Stimulated activated CD4-positive, alpha-beta T cell treated with anti-CD3 and anti-CD28 coated beads, Interleukin-15, amount 100 ng/mL, for 48 hours (primary cell): ENCODE measurements around the gene NEK10.
"Not testable (repeated sequence)": the region's sequence is repeated elsewhere in the genome, so short reads cannot be mapped to it uniquely, and the experiment has no call there.

ENCODE experiments used
- DNase-seq, 2 donors: peaks; one replicate each; pipeline ENCODE4 v3.0.0-alpha.2; 2020; ENCODE audit warnings: low read depth in 2 of 2

NEK10 gene, protein sequence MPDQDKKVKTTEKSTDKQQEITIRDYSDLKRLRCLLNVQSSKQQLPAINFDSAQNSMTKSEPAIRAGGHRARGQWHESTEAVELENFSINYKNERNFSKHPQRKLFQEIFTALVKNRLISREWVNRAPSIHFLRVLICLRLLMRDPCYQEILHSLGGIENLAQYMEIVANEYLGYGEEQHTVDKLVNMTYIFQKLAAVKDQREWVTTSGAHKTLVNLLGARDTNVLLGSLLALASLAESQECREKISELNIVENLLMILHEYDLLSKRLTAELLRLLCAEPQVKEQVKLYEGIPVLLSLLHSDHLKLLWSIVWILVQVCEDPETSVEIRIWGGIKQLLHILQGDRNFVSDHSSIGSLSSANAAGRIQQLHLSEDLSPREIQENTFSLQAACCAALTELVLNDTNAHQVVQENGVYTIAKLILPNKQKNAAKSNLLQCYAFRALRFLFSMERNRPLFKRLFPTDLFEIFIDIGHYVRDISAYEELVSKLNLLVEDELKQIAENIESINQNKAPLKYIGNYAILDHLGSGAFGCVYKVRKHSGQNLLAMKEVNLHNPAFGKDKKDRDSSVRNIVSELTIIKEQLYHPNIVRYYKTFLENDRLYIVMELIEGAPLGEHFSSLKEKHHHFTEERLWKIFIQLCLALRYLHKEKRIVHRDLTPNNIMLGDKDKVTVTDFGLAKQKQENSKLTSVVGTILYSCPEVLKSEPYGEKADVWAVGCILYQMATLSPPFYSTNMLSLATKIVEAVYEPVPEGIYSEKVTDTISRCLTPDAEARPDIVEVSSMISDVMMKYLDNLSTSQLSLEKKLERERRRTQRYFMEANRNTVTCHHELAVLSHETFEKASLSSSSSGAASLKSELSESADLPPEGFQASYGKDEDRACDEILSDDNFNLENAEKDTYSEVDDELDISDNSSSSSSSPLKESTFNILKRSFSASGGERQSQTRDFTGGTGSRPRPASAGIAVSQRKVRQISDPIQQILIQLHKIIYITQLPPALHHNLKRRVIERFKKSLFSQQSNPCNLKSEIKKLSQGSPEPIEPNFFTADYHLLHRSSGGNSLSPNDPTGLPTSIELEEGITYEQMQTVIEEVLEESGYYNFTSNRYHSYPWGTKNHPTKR

DNA sequence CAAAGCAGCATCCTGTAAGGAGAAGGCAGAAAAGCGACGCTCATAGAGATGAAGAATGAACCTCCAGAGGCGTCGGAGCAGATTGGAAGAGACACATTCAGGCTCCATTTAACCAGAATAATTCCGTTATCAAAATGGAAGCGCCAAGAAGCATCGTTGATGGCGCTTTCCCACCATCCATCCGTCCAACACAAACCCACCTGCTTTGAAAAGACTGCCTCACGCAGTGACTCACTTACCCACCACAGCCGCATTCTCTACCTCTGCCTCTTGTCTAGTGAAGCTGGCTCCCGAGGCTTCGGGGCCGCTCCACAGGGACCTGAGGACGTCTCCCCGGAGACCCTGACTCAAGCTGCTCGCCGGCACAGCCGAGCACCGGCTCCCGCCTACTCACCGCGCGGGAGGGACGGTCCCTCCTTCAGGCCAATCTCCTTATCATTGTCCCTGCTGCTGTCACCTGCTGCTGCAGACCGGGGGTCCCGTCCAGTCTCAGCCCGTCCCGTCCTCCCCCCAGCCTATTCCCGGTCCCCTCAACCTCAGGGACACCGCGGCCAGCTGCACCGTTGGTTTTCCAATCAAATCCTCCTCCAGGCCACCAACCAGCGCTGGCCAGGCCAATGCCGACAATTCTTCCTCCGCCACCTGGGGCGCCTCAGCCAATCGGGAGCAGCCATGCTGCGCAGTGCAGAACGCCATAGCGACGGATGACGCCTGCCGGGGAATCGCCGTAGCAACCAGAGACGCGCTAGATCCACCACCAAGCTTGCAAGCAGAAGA is at the start of gene NEK10:
Gene NEK10, minus strand, starts transcription at position 553 of the 777 bp plus-strand sequence. CDS start 16,501 bp downstream, outside the sequence.
- peak; percentile 83 to 87 for DNase-seq

GRCh38 chr3:27415202-27415601 is 46.0 kb upstream of the NEK10 start:
- no peak for DNase-seq

GRCh38 chr3:27392950-27393679 is 23.9 kb upstream of the NEK10 start:
- DNase-seq: no peak

GRCh38 chr3:27392414-27392813 is 23.2 kb upstream of the NEK10 start:
- DNase-seq: not testable (repeated sequence)

DNA sequence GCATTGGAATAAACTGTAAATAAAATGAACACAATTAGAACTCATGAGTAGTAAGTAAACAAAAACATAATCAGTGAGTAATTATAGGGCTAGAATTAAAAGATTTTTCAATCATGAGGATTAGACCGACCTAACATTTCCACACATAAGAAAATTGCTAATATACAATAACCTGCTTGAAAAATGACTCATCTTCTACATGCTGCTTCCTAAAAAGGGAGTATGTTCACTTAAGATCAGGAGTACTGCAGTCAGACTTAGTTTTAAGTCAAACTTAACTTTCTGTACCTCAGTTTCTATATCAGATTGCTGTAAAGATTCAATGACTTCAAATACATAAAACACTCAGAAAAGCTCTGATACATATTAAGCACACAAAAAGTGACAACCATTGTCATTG is 22.6 kb upstream of the NEK10 start:
- no peak for DNase-seq

GRCh38 chr3:27387625-27388024 is 18.4 kb upstream of the NEK10 start:
- no peak for DNase-seq

DNA sequence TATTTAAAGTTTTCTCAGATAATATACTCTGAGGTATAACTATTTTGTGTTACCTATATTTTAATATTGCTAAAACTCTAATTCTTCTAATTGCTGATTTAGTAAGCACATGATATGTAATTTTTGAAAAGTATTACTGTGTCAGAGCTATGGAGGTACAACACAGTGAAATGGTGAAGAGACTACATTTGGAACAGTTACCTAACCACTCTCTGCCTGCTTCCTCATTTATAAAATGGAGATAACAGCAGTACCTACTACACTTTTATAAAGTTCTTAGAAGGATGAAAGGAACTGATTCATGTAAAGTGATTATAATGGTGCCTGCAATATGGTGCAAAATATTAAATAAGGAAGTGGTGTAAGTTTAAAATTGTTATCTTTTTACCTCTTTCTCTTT is 16.3 kb upstream of the NEK10 start:
- DNase-seq: no peak

DNA sequence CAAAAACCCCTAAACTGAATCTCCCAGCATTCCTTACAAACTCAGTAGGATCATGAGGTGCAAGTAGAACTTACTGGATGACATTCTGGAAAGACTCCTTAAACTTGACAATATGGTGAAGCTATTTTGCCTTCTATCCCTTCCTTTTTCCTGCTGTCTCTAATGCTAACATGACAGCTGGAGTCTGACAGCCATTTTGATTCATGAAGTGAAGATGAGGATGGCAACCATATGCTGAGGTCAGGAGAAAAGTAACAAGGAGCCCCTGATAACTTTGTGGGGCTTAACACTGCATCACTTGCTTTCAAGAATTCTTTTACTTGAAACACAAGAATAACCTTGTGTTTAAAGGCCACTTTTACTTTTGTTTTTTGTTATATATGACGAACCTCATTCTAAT is 15.0 kb upstream of the NEK10 start:
- no peak for DNase-seq

DNA sequence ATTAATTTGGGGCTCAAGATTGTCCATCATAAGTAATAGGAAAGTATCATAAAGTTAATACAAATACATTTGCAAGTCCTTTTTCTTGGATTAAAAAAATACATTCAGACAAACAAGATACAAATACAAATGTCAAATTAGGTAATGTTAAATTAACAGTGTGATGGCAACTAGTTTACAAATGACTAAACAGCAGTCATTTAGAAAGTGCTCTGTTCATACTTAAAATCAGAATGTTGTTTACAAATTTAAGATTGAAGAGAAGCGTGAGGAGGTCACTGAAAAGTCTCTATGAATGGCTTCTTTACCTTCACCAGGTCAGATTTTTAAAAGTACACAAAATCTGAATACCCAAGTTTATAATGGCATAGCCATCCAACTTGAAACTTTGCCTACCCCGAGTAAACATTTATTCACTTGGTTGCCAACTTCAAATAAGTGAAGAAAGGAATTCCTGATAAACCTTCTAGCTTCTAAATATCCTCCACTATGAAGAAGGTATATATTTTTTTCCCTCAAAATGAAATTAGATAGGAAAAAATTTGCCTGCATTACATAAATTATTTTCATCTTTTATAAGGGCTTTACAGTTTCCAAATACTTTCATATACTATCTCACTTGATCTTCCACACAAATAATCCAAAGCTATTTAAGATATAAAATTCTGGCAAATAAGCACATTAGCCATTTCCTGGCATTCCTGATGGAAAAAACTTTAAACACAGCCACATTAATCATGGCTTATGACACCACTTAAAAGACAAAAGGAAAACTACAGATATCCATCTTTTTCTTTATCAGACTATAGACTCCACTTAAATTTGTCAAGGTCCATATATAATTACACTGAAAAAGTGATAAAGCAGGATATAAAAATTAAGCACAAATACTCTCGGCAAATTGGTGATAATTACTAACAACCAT is 11.5 kb upstream of the NEK10 start:
- DNase-seq: no peak

DNA sequence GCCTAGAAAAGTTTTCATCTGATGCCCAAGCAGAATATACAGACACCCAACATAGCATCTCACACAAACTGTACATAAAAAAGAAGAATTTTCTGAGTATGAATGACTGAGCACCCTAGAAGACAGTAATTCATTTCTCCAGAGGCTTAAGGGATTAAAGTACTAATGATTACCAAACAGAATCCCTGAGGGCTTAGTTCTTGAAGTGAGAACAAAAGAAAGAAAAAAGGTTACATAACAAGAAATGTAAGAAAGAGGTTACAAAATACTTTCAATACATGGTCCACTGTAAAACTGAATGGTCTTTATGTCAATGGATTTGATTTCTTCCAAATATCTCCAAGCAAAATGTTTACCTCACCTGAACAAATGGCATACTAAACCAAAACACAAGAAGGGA is 9.1 kb upstream of the NEK10 start:
- DNase-seq: no peak

- DNase-seq: no peak
These were observed 7.1 kb upstream of the NEK10 start for GRCh38 chr3:27376109-27376772.

- DNase-seq: no peak
These were observed 3.1 kb downstream of the NEK10 start for GRCh38 chr3:27366062-27366591.

DNA sequence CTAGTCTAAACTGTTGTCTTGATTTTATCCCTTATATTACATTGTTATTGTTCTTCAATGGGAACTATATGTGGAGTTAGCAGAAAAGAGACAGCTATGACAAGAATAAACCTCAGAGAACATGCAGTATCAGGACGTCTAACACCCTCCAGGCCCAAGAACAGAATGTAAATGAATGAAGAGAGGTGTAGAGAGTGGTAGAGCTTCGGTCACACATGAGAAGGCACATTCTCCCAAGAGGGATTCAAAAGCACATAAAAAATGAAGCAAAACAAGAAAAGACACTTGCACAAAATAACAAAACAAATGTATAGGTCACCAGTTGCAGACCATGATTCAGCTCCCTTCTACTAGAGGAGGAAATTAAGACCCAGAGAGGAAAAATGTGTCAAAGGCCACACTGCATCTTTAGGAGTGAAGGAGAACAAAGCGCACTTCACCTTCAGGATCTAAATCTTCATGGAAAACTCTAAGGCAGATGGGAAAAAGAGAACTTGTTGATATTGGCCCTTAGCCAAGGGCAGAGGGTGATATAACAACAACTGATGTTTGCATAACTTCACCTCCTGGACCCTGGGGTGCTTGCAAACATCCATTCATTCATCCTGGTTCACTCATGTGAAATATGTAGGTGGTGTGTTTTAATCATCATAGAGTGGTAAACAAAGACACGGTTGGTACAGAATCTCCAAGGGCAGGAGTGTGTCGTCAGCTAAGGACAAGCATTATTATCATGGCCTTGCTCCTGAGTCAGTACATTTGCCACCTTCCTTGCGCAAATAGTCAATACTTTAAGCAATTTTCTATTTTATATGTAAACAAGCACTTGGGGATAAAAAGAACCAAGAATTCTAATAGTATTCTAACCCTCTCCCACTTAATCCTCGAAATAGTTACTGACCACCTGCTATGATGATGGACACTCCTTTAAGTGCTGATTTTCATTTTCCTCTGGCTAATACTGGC is 8.8 kb downstream of the NEK10 start:
- no peak for DNase-seq

GRCh38 chr3:27358372-27358771 is 10.8 kb downstream of the NEK10 start:
- DNase-seq: no peak

DNA sequence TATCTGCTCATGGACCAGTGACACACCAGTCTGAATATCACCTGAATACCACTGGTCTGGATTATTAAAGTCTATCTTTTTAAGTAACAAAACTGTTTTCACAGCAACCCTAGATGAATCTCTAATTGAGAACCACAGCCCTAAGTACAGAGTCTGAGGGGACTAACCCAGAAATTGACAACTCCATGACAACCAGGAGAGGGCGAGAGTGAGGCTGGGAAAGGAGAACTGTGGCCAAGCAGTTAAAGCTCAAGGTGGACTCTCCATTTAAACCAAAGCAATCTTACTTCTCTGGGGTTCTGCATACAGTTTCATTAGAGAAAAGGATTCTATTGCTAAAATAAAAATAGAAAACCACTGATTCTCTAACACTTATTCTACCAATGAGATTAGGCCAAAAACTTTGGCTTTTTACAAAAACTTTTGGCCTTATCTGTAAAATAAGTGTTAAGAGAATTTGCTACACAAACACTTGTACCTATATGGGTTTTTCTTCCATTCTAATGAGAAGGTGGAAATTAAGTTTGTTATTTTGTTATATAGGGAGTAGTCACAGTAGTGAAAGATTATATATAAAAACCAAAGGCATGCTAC is 11.4 kb downstream of the NEK10 start:
- DNase-seq: peak; percentile 24 to 49

- DNase-seq: no peak
These were observed 12.2 kb downstream of the NEK10 start for GRCh38 chr3:27356976-27357375.

- DNase-seq: no peak
These were observed 14.5 kb downstream of the NEK10 start for GRCh38 chr3:27354588-27355203.
